Liver (tissue), 9 donors: ENCODE data around the gene WASL. TPM values are rescaled to one million over a fixed set of nuclear protein-coding genes. Genes with fewer than 3 reads are reported as not detected.

Experiments
- DNase-seq: peaks from one replicate; pipeline ENCODE4 v3.0.0-alpha.2; 2017; ENCODE audit warnings: low spot score
- H3K27ac ChIP-seq, 2 donors: one replicate each; pipeline ENCODE4 v1.7.0; 2013; ENCODE audit warnings: inconsistent platforms in 2 of 2, low read length in 2 of 2, control low read depth in 1 of 2, low read depth in 1 of 2, mild to moderate bottlenecking in 1 of 2
- H3K27me3 ChIP-seq, 4 donors: one replicate each; pipeline versions ENCODE4 v1.6.1 to v1.7.0; 2013; ENCODE audit warnings: low read length in 3 of 4, inconsistent platforms in 1 of 4, mild to moderate bottlenecking in 1 of 4, moderate library complexity in 1 of 4; ENCODE audit not compliant: control insufficient read depth in 4 of 4, insufficient read depth in 4 of 4
- H3K36me3 ChIP-seq, 4 donors: one replicate each; pipeline versions ENCODE4 v1.6.1 to v1.7.0; 2013; ENCODE audit warnings: low read length in 3 of 4, mild to moderate bottlenecking in 3 of 4, low read depth in 1 of 4, moderate library complexity in 1 of 4; ENCODE audit not compliant: control insufficient read depth in 4 of 4, insufficient read depth in 3 of 4
- H3K4me1 ChIP-seq, 4 donors: one replicate each; pipeline versions ENCODE4 v1.6.1 to v1.7.0; 2013; ENCODE audit warnings: low read length in 3 of 4, mild to moderate bottlenecking in 3 of 4, moderate library complexity in 1 of 4; ENCODE audit not compliant: control insufficient read depth in 4 of 4, insufficient read depth in 4 of 4
- H3K4me3 ChIP-seq, 3 donors: one replicate each; pipeline versions ENCODE4 v1.6.1 to v1.7.0; 2013; ENCODE audit warnings: low read length in 3 of 3, control low read depth in 1 of 3, low read depth in 1 of 3, mild to moderate bottlenecking in 1 of 3
- H3K9ac ChIP-seq, 2 donors: one replicate each; pipeline ENCODE4 v1.7.0; 2013; ENCODE audit warnings: low read length in 2 of 2, mild to moderate bottlenecking in 2 of 2, moderate library complexity in 2 of 2, control low read depth in 1 of 2, low read depth in 1 of 2
- H3K9me3 ChIP-seq, 4 donors: one replicate each; pipeline versions ENCODE4 v1.6.1 to v1.7.0; 2013; ENCODE audit warnings: low read length in 3 of 4; ENCODE audit not compliant: control insufficient read depth in 4 of 4
- ATF3 ChIP-seq: IDR thresholded peaks from 2 replicates; pipeline ENCODE4 v1.6.1; 2016; ENCODE audit warnings: antibody characterized with exemption
- EGR1 ChIP-seq, 2 donors: IDR thresholded peaks; 2 replicates each; pipeline ENCODE4 v1.6.1; 2016 to 2018; ENCODE audit warnings: antibody characterized with exemption in 2 of 2, low read depth in 2 of 2
- FOXA1 ChIP-seq: IDR thresholded peaks from 2 replicates; pipeline ENCODE4 v1.6.1; 2016; ENCODE audit warnings: antibody characterized with exemption
- FOXA2 ChIP-seq: IDR thresholded peaks from 2 replicates; pipeline ENCODE4 v1.6.1; 2016; ENCODE audit warnings: antibody characterized with exemption
- GABPA ChIP-seq, 2 donors: IDR thresholded peaks in 1 of 2; conservative IDR thresholded peaks in 1 of 2; 2 replicates each; pipeline ENCODE4 v1.6.1; 2016; ENCODE audit warnings: antibody characterized with exemption in 2 of 2, mild to moderate bottlenecking in 1 of 2, moderate library complexity in 1 of 2
- HNF4A ChIP-seq, 2 donors: conservative IDR thresholded peaks; 2 replicates each; pipeline ENCODE4 v1.6.1; 2016; ENCODE audit warnings: antibody characterized with exemption in 2 of 2, mild to moderate bottlenecking in 2 of 2
- HNF4G ChIP-seq: IDR thresholded peaks from 2 replicates; pipeline ENCODE4 v1.6.1; 2016; ENCODE audit warnings: antibody characterized with exemption
- JUND ChIP-seq, 2 donors: IDR thresholded peaks; 2 replicates each; pipeline ENCODE4 v1.6.1; 2016; ENCODE audit warnings: antibody characterized with exemption in 2 of 2
- MAX ChIP-seq: IDR thresholded peaks from 2 replicates; pipeline ENCODE4 v1.6.1; 2016; ENCODE audit warnings: antibody characterized with exemption
- NR2F2 ChIP-seq: IDR thresholded peaks from 2 replicates; pipeline ENCODE4 v1.6.1; 2016; ENCODE audit warnings: antibody characterized with exemption
- RAD21 ChIP-seq, 2 donors: IDR thresholded peaks; 2 replicates each; pipeline ENCODE4 v1.6.1; 2016; ENCODE audit warnings: antibody characterized with exemption in 2 of 2, mild to moderate bottlenecking in 2 of 2
- RXRA ChIP-seq, 2 donors: IDR thresholded peaks; 2 replicates each; pipeline ENCODE4 v1.6.1; 2017 to 2018; ENCODE audit warnings: antibody characterized with exemption in 2 of 2, mild to moderate bottlenecking in 1 of 2
- SP1 ChIP-seq: IDR thresholded peaks from 2 replicates; pipeline ENCODE4 v1.6.1; 2018; ENCODE audit warnings: antibody characterized with exemption, mild to moderate bottlenecking
- TAF1 ChIP-seq: conservative IDR thresholded peaks from 2 replicates; pipeline ENCODE4 v1.6.1; 2016; ENCODE audit warnings: antibody characterized with exemption, mild to moderate bottlenecking
- YY1 ChIP-seq: IDR thresholded peaks from 2 replicates; pipeline ENCODE4 v1.6.1; 2016; ENCODE audit warnings: antibody characterized with exemption, mild to moderate bottlenecking
- WGBS: extraction: QIAGEN DNeasy Blood & Tissue Kit; methylation state at CpG from one replicate; pipeline ENCODE4 v1.1.7; 2013; 5-methylcytosine and 5-hydroxymethylcytosine counted together
- polyA plus RNA-seq, 2 donors: library from polyadenylated mRNA; stranded (reverse) in 1 of 2; unstranded in 1 of 2; fragments of 200-250 nt in 1 of 2; fragments of >200 nt in 1 of 2; fragmentation: Nextera tagmentation in 1 of 2; extraction: Ambion mirVana in 1 of 2; gene quantifications; one replicate each; pipeline versions ENCODE4 v1.2.1 to v1.2.3, GENCODE V29; 2013 to 2015
- total RNA-seq, 2 donors: library from RNA; depleted of rRNA; stranded (reverse); fragments of >200 nt; gene quantifications; one replicate each; pipeline ENCODE4 v1.2.3, GENCODE V29; 2014
- TF ChIP-seq, protein P1 (sequence below): IDR thresholded peaks from 2 replicates; pipeline ENCODE4 v1.6.1; 2016; ENCODE audit warnings: antibody characterized with exemption
- TF ChIP-seq, protein P2 (sequence below): fragments of 150-350 bp; IDR thresholded peaks from 2 replicates; pipeline ENCODE4 v1.5.1; 2017; ENCODE audit warnings: improper control_type of control experiment, low read depth, low read length; ENCODE audit not compliant: missing input control
- TF ChIP-seq, protein P3 (sequence below): IDR thresholded peaks from 2 replicates; pipeline ENCODE4 v1.6.1; 2016; ENCODE audit warnings: antibody characterized with exemption, mild to moderate bottlenecking
- donor health status: healthy.
- donor health status: healthy.
- donor health status: healthy.
- donor health status: healthy.
- donor health status: healthy.

The WASL gene
- total and polyA plus RNA-seq, 4 donors, result 12.9 to 20.7 (median 18.1) TPM

GRCh38 chr7:123748171-123748733 is 551 bp downstream of the WASL start:
- Histone ChIP-seq H3K4me3 (peak overlapping the region; percentile 83 to 95 (median 93)), H3K4me1 (peaks cover 7 to 40% (median 18%) of the 10 kb centered on the region in 4 donors), H3K9me3 (no peaks in the 10 kb centered on the region), H3K9ac (peak overlapping the region; percentile 86 to 94), H3K27ac (peak overlapping the region; percentile 93 to 99), H3K27me3 (no peaks in the 10 kb centered on the region), H3K36me3 (no peaks in the 10 kb centered on the region)
- under 1% methylated on average over 46 of the region's 46 CpGs for WGBS
- no peak for TF ChIP-seq YY1
- peak; percentile 66 for DNase-seq

GRCh38 chr7:123747620-123748141 is 1.1 kb downstream of the WASL start:
- Histone ChIP-seq H3K9me3 (no peaks in the 10 kb centered on the region), H3K36me3 (no peaks in the 10 kb centered on the region), H3K9ac (peak overlapping the region; percentile 86 to 94), H3K4me1 (peaks cover 7 to 40% (median 18%) of the 10 kb centered on the region in 4 donors), H3K27ac (peak overlapping the region; percentile 93 to 99), H3K4me3 (peak overlapping the region; percentile 83 to 95 (median 93)), H3K27me3 (no peaks in the 10 kb centered on the region)
- peak; percentile 69 for DNase-seq
- TF ChIP-seq ATF3 (no peak), NR2F2 (no peak), SP1 (peak; percentile 63), FOXA2 (peak; percentile 31), RXRA (IDR thresholded peaks at IDR 0.05) (peak; percentile 63 to 78), EGR1 (IDR thresholded peaks at IDR 0.05; ENCODE audit: low read depth in 2 of 2) (no peak), HNF4G (no peak), GABPA (IDR thresholded peaks at IDR 0.05 in 1 of 2, conservative IDR thresholded peaks at IDR 0.05 in 1 of 2) (no peak), FOXA1 (no peak), TAF1 (peak; percentile 74), YY1 (peak; percentile 60), RAD21 (IDR thresholded peaks at IDR 0.05) (peak in 1 of 2 donors; percentile 45), JUND (IDR thresholded peaks at IDR 0.05) (no peak), MAX (no peak), HNF4A (conservative IDR thresholded peaks at IDR 0.05) (peak; percentile 1 to 14)
- TF ChIP-seq, protein P1, sequence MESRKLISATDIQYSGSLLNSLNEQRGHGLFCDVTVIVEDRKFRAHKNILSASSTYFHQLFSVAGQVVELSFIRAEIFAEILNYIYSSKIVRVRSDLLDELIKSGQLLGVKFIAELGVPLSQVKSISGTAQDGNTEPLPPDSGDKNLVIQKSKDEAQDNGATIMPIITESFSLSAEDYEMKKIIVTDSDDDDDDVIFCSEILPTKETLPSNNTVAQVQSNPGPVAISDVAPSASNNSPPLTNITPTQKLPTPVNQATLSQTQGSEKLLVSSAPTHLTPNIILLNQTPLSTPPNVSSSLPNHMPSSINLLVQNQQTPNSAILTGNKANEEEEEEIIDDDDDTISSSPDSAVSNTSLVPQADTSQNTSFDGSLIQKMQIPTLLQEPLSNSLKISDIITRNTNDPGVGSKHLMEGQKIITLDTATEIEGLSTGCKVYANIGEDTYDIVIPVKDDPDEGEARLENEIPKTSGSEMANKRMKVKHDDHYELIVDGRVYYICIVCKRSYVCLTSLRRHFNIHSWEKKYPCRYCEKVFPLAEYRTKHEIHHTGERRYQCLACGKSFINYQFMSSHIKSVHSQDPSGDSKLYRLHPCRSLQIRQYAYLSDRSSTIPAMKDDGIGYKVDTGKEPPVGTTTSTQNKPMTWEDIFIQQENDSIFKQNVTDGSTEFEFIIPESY, result no peak
- TF ChIP-seq, protein P2, sequence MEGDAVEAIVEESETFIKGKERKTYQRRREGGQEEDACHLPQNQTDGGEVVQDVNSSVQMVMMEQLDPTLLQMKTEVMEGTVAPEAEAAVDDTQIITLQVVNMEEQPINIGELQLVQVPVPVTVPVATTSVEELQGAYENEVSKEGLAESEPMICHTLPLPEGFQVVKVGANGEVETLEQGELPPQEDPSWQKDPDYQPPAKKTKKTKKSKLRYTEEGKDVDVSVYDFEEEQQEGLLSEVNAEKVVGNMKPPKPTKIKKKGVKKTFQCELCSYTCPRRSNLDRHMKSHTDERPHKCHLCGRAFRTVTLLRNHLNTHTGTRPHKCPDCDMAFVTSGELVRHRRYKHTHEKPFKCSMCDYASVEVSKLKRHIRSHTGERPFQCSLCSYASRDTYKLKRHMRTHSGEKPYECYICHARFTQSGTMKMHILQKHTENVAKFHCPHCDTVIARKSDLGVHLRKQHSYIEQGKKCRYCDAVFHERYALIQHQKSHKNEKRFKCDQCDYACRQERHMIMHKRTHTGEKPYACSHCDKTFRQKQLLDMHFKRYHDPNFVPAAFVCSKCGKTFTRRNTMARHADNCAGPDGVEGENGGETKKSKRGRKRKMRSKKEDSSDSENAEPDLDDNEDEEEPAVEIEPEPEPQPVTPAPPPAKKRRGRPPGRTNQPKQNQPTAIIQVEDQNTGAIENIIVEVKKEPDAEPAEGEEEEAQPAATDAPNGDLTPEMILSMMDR, result no peak
- TF ChIP-seq, protein P3, sequence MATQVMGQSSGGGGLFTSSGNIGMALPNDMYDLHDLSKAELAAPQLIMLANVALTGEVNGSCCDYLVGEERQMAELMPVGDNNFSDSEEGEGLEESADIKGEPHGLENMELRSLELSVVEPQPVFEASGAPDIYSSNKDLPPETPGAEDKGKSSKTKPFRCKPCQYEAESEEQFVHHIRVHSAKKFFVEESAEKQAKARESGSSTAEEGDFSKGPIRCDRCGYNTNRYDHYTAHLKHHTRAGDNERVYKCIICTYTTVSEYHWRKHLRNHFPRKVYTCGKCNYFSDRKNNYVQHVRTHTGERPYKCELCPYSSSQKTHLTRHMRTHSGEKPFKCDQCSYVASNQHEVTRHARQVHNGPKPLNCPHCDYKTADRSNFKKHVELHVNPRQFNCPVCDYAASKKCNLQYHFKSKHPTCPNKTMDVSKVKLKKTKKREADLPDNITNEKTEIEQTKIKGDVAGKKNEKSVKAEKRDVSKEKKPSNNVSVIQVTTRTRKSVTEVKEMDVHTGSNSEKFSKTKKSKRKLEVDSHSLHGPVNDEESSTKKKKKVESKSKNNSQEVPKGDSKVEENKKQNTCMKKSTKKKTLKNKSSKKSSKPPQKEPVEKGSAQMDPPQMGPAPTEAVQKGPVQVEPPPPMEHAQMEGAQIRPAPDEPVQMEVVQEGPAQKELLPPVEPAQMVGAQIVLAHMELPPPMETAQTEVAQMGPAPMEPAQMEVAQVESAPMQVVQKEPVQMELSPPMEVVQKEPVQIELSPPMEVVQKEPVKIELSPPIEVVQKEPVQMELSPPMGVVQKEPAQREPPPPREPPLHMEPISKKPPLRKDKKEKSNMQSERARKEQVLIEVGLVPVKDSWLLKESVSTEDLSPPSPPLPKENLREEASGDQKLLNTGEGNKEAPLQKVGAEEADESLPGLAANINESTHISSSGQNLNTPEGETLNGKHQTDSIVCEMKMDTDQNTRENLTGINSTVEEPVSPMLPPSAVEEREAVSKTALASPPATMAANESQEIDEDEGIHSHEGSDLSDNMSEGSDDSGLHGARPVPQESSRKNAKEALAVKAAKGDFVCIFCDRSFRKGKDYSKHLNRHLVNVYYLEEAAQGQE, result peak; percentile 27
- under 1% methylated on average over 12 of the region's 12 CpGs for WGBS
